ENCODE measurements around the gene AGTRAP. TPM values are rescaled to one million over a fixed set of nuclear protein-coding genes. Genes with fewer than 3 reads are reported as not detected.

The AGTRAP gene
- total and polyA plus RNA-seq, 9 of the 15 experiments (the other 6 are each of a cell fraction or from before 2014, with no cell fraction given) = 26.8 to 105 (median 57.5) TPM

GRCh38 chr1:11697188-11697892, 38.6 kb upstream of the AGTRAP start (continued):
- no peak for TF ChIP-seq CBX2 (IDR thresholded peaks at IDR 0.05; ENCODE audit: insufficient read depth, low read length, poor library complexity, severe bottlenecking)
- TF ChIP-seq EWSR1 (IDR thresholded peaks at IDR 0.05; ENCODE audit: borderline replicate concordance, low read depth, partially characterized antibody) = no peak
- TF ChIP-seq TAF1 (IDR thresholded peaks at IDR 0.05; ENCODE audit: control insufficient read depth, extremely low read depth, insufficient read depth, low read length, severe bottlenecking) = no peak
- TF ChIP-seq ZFP36 (IDR thresholded peaks at IDR 0.05; ENCODE audit: low read depth, low read length, partially characterized antibody) = peak; percentile 30
- no peak for TF ChIP-seq RBM17 (IDR thresholded peaks at IDR 0.05; ENCODE audit: borderline replicate concordance, low read depth, low read length)
- no peak for TF ChIP-seq ZNF695 (CRISPR knock-in tag; IDR thresholded peaks at IDR 0.05)
- TF ChIP-seq PTBP1 (IDR thresholded peaks at IDR 0.05; ENCODE audit: low read depth, low read length) = no peak
- TF ChIP-seq RBM34 (IDR thresholded peaks at IDR 0.05; ENCODE audit: borderline replicate concordance, insufficient read depth, low read length) = no peak
- no peak for TF ChIP-seq JUN (IDR thresholded peaks at IDR 0.05; ENCODE audit: borderline replicate concordance, low read depth, low read length)
- TF ChIP-seq JUN (CRISPR knock-in tag; IDR thresholded peaks at IDR 0.05; ENCODE audit: borderline replicate concordance) = no peak
- no peak for TF ChIP-seq ZNF140 (CRISPR knock-in tag; IDR thresholded peaks at IDR 0.05)
- peak; percentile 65; the same call in 1 of the 2 replicates for TF ChIP-seq ZBTB7A (IDR thresholded peaks at IDR 0.05; ENCODE audit: borderline replicate concordance, control insufficient read depth, low read depth, low read length)
- TF ChIP-seq MCM7 (IDR thresholded peaks at IDR 0.05) = no peak
- 0 out of 2 replicates have a peak, but pooled peaks have one; percentile 14 for TF ChIP-seq JUND (IDR thresholded peaks at IDR 0.05; ENCODE audit: borderline replicate concordance, low read depth, low read length)
- no peak for TF ChIP-seq JUND (tag; IDR thresholded peaks at IDR 0.05; ENCODE audit: borderline replicate concordance, low read depth, low read length)
- no peak for TF ChIP-seq HLTF (IDR thresholded peaks at IDR 0.05)
- no peak for TF ChIP-seq HDAC2 (IDR thresholded peaks at IDR 0.05)
- peak; percentile 59 for TF ChIP-seq SMARCA4 (IDR thresholded peaks at IDR 0.05)
- TF ChIP-seq, protein P1, sequence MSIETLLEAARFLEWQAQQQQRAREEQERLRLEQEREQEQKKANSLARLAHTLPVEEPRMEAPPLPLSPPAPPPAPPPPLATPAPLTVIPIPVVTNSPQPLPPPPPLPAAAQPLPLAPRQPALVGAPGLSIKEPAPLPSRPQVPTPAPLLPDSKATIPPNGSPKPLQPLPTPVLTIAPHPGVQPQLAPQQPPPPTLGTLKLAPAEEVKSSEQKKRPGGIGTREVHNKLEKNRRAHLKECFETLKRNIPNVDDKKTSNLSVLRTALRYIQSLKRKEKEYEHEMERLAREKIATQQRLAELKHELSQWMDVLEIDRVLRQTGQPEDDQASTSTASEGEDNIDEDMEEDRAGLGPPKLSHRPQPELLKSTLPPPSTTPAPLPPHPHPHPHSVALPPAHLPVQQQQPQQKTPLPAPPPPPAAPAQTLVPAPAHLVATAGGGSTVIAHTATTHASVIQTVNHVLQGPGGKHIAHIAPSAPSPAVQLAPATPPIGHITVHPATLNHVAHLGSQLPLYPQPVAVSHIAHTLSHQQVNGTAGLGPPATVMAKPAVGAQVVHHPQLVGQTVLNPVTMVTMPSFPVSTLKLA (conservative IDR thresholded peaks at IDR 0.05) = no peak
- no peak for TF ChIP-seq SRSF3 (IDR thresholded peaks at IDR 0.05; ENCODE audit: insufficient read depth, low read length)
- TF ChIP-seq SETDB1 (IDR thresholded peaks at IDR 0.05; ENCODE audit: low read length) = no peak
- TF ChIP-seq, protein P2, sequence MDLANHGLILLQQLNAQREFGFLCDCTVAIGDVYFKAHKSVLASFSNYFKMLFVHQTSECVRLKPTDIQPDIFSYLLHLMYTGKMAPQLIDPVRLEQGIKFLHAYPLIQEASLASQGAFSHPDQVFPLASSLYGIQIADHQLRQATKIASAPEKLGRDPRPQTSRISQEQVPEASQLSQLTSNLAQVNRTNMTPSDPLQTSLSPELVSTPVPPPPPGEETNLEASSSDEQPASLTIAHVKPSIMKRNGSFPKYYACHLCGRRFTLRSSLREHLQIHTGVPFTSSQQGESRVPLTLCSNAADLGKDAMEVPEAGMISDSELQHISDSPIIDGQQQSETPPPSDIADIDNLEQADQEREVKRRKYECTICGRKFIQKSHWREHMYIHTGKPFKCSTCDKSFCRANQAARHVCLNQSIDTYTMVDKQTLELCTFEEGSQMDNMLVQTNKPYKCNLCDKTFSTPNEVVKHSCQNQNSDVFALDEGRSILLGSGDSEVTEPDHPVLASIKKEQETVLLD (IDR thresholded peaks at IDR 0.05) = no peak
- TF ChIP-seq ZNF76 (CRISPR knock-in tag; IDR thresholded peaks at IDR 0.05; ENCODE audit: borderline replicate concordance) = no peak
- TF ChIP-seq GTF2A2 (tag; IDR thresholded peaks at IDR 0.05) = no peak
- no peak for TF ChIP-seq SIX5 (IDR thresholded peaks at IDR 0.05; ENCODE audit: borderline replicate concordance in 1 of 2, insufficient read depth in 1 of 2, low read depth in 1 of 2, low read length in 2 of 2)
- TF ChIP-seq, protein P3, sequence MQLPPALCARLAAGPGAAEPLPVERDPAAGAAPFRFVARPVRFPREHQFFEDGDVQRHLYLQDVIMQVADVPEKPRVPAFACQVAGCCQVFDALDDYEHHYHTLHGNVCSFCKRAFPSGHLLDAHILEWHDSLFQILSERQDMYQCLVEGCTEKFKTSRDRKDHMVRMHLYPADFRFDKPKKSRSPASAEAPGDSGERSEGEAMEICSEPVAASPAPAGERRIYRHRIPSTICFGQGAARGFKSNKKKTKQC (CRISPR knock-in tag; IDR thresholded peaks at IDR 0.05) = no peak
